ENCODE measurements around the gene POM121L2.

GRCh38 chr6:27281569-27281968, 30.5 kb downstream of the POM121L2 start:
- TF ChIP-seq CTCF (IDR thresholded peaks at IDR 0.05) (no peak), POLR2AphosphoS5 (IDR thresholded peaks at IDR 0.05) (no peak), POLR2A (IDR thresholded peaks at IDR 0.05) (no peak)
